Type B pancreatic cell (in vitro differentiated cells): ENCODE results near the gene GMDS. TPM values are rescaled to one million over a fixed set of nuclear protein-coding genes. Genes with fewer than 3 reads are reported as not detected.
A peak's percentile ranks its signal among the peaks of the same experiment; 100 is the strongest.

ENCODE experiments used
- DNase-seq: peaks from one replicate; pipeline ENCODE4 v3.0.0; 2021; ENCODE audit warnings: mixed read lengths; ENCODE audit not compliant: unreplicated experiment; ENCODE audit errors: extremely low spot score
- H3K27ac Mint-ChIP-seq: 2 replicates; pipeline ENCODE4 v1.8.0; 2021; ENCODE audit warnings: mild to moderate bottlenecking, mixed read lengths
- H3K27me3 Mint-ChIP-seq: 2 replicates; pipeline ENCODE4 v1.8.0; 2021; ENCODE audit warnings: mixed read lengths
- H3K36me3 Mint-ChIP-seq: 2 replicates; pipeline ENCODE4 v1.8.0; 2021; ENCODE audit warnings: mixed read lengths
- H3K4me1 Mint-ChIP-seq: one replicate; pipeline ENCODE4 v1.8.0; 2021; ENCODE audit warnings: mixed read lengths; ENCODE audit not compliant: unreplicated experiment
- H3K4me3 Mint-ChIP-seq: 2 replicates; pipeline ENCODE4 v1.8.0; 2021; ENCODE audit warnings: mild to moderate bottlenecking, mixed read lengths
- H3K9me3 Mint-ChIP-seq: 2 replicates; pipeline ENCODE4 v1.8.0; 2021; ENCODE audit warnings: mixed read lengths
- total RNA-seq: library from RNA; stranded (reverse); gene quantifications from 2 replicates; pipeline ENCODE4 v1.2.1, GENCODE V29; 2021; ENCODE audit warnings: low replicate concordance
- TF ChIP-seq, protein P1 (sequence below): fragments of 200-600 bp; sonication (generic); conservative IDR thresholded peaks from 2 replicates; pipeline ENCODE4 v1.5.0; 2021; ENCODE audit warnings: antibody characterized with exemption, mild to moderate bottlenecking

GMDS gene
- total RNA-seq, 1 donor from 2014 or later: 41.3 TPM

DNA sequence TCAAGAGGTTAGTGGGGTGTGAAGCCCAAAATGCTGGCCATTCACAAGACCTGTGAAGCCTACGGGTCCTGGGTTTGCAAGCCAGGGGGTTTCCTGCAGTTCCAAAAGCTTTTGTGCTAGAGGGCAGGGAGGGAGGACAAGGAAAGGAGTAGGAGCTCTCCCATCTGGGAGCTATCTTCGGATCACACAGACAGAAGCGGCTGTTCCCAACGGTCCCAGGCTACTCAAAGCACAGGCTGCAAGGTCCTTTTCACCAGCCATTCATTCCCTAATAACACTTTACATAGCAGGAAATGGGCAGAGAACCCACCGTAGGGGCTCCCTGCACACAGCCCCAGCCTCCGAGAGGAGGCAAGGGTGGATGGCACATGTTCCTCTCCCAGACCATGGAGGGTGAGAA lies 338.8 kb downstream of the GMDS start:
- Mint-ChIP-seq H3K9me3 (no peaks in the 10 kb centered on the region), H3K27ac (no peak overlapping the region), H3K27me3 (peaks cover 20% of the 10 kb centered on the region), H3K4me1 (peaks cover 35% of the 10 kb centered on the region), H3K4me3 (no peak overlapping the region), H3K36me3 (peaks cover 11% of the 10 kb centered on the region)
- TF ChIP-seq, protein P1, sequence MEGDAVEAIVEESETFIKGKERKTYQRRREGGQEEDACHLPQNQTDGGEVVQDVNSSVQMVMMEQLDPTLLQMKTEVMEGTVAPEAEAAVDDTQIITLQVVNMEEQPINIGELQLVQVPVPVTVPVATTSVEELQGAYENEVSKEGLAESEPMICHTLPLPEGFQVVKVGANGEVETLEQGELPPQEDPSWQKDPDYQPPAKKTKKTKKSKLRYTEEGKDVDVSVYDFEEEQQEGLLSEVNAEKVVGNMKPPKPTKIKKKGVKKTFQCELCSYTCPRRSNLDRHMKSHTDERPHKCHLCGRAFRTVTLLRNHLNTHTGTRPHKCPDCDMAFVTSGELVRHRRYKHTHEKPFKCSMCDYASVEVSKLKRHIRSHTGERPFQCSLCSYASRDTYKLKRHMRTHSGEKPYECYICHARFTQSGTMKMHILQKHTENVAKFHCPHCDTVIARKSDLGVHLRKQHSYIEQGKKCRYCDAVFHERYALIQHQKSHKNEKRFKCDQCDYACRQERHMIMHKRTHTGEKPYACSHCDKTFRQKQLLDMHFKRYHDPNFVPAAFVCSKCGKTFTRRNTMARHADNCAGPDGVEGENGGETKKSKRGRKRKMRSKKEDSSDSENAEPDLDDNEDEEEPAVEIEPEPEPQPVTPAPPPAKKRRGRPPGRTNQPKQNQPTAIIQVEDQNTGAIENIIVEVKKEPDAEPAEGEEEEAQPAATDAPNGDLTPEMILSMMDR: no peak
- no peak for DNase-seq

GRCh38 chr6:1906014-1906413 lies 339.4 kb downstream of the GMDS start:
- H3K4me1 Mint-ChIP-seq: peaks cover 35% of the 10 kb centered on the region
- H3K27me3 Mint-ChIP-seq: peaks cover 20% of the 10 kb centered on the region
- TF ChIP-seq, protein P1: no peak
- H3K27ac Mint-ChIP-seq: no peak overlapping the region
- H3K36me3 Mint-ChIP-seq: peaks cover 11% of the 10 kb centered on the region
- no peaks in the 10 kb centered on the region for H3K9me3 Mint-ChIP-seq
- no peak for DNase-seq
- H3K4me3 Mint-ChIP-seq: no peak overlapping the region

GRCh38 chr6:1904898-1905297 lies 340.5 kb downstream of the GMDS start:
- Mint-ChIP-seq H3K36me3 (peaks cover 11% of the 10 kb centered on the region), H3K9me3 (no peaks in the 10 kb centered on the region), H3K27me3 (peaks cover 20% of the 10 kb centered on the region), H3K4me3 (no peak overlapping the region), H3K4me1 (peaks cover 30% of the 10 kb centered on the region), H3K27ac (no peak overlapping the region)
- TF ChIP-seq, protein P1: no peak
- DNase-seq: no peak

DNA sequence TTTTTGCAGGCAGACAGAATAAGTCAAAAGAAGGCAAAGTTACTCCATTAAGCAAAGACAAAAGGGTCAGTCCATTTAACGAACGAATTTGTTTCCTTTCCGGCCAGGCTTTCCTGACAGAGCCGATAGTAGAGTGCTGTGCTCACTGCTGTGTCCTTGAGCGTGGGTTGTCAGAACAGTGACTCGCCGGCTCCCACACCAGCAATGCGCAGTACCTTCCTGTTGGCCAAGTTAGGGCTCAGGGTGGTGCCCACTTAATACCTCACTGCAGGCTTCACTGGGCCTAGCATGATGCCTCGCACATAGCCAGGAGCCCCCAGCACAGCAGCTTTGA lies 341.0 kb downstream of the GMDS start:
- no peaks in the 10 kb centered on the region for H3K9me3 Mint-ChIP-seq
- H3K4me3 Mint-ChIP-seq: no peak overlapping the region
- TF ChIP-seq, protein P1: no peak
- peaks cover 20% of the 10 kb centered on the region for H3K27me3 Mint-ChIP-seq
- H3K4me1 Mint-ChIP-seq: peaks cover 25% of the 10 kb centered on the region
- DNase-seq: no peak
- peaks cover 8% of the 10 kb centered on the region for H3K36me3 Mint-ChIP-seq
- H3K27ac Mint-ChIP-seq: peak overlapping the region; percentile 44

- Mint-ChIP-seq H3K9me3 (no peaks in the 10 kb centered on the region), H3K4me3 (peak overlapping the region; percentile 16), H3K36me3 (peaks cover 3% of the 10 kb centered on the region), H3K4me1 (peaks cover 20% of the 10 kb centered on the region), H3K27ac (peak overlapping the region; percentile 44), H3K27me3 (peaks cover 20% of the 10 kb centered on the region)
- TF ChIP-seq, protein P1: no peak
- DNase-seq: no peak
Measured at GRCh38 chr6:1903780-1904465, 341.5 kb downstream of the GMDS start.
